ENCODE data around the gene PBXIP1. TPM values are rescaled to one million over a fixed set of nuclear protein-coding genes. Genes with fewer than 3 reads are reported as not detected.

PBXIP1 gene
- total RNA-seq, 1 donor = 125 TPM

- H3K27me3 ChIP-seq (ENCODE audit: insufficient read depth, low read length) = no peaks in the 10 kb centered on the region
- peaks cover 55% of the 10 kb centered on the region for H3K4me1 ChIP-seq (ENCODE audit: insufficient read depth, low read length)
- no peak overlapping the region for H3K4me3 ChIP-seq (ENCODE audit: low read length)
- H3K9me3 ChIP-seq (ENCODE audit: low read depth, low read length) = no peaks in the 10 kb centered on the region
Measured at GRCh38 chr1:154943649-154944400, 12.1 kb downstream of the PBXIP1 start.

GRCh38 chr1:154941333-154942013, 14.4 kb downstream of the PBXIP1 start:
- Histone ChIP-seq H3K27me3 (ENCODE audit: insufficient read depth, low read length) (no peaks in the 10 kb centered on the region), H3K9me3 (ENCODE audit: low read depth, low read length) (no peaks in the 10 kb centered on the region), H3K4me1 (ENCODE audit: insufficient read depth, low read length) (peaks cover 65% of the 10 kb centered on the region), H3K4me3 (ENCODE audit: low read length) (no peak overlapping the region)

- Histone ChIP-seq H3K4me3 (ENCODE audit: low read length) (no peak overlapping the region), H3K4me1 (ENCODE audit: insufficient read depth, low read length) (peaks cover 72% of the 10 kb centered on the region), H3K27me3 (ENCODE audit: insufficient read depth, low read length) (no peaks in the 10 kb centered on the region), H3K9me3 (ENCODE audit: low read depth, low read length) (no peaks in the 10 kb centered on the region)
Measured at GRCh38 chr1:154940651-154941194, 15.2 kb downstream of the PBXIP1 start.

- no peak overlapping the region for H3K4me3 ChIP-seq (ENCODE audit: low read length)
- peaks cover 77% of the 10 kb centered on the region for H3K4me1 ChIP-seq (ENCODE audit: insufficient read depth, low read length)
- no peaks in the 10 kb centered on the region for H3K9me3 ChIP-seq (ENCODE audit: low read depth, low read length)
- no peaks in the 10 kb centered on the region for H3K27me3 ChIP-seq (ENCODE audit: insufficient read depth, low read length)
Measured at GRCh38 chr1:154940213-154940560, 15.7 kb downstream of the PBXIP1 start.

GRCh38 chr1:154938604-154939399, 17.1 kb downstream of the PBXIP1 start:
- peaks cover 65% of the 10 kb centered on the region for H3K4me1 ChIP-seq (ENCODE audit: insufficient read depth, low read length)
- no peaks in the 10 kb centered on the region for H3K9me3 ChIP-seq (ENCODE audit: low read depth, low read length)
- no peak overlapping the region for H3K4me3 ChIP-seq (ENCODE audit: low read length)
- no peaks in the 10 kb centered on the region for H3K27me3 ChIP-seq (ENCODE audit: insufficient read depth, low read length)

- Histone ChIP-seq H3K4me3 (ENCODE audit: low read length) (peak overlapping the region; percentile 92), H3K9me3 (ENCODE audit: low read depth, low read length) (no peaks in the 10 kb centered on the region), H3K4me1 (ENCODE audit: insufficient read depth, low read length) (peaks cover 56% of the 10 kb centered on the region)
Measured at GRCh38 chr1:154937988-154938386, 17.9 kb downstream of the PBXIP1 start.

GRCh38 chr1:154937085-154937987, 18.6 kb downstream of the PBXIP1 start:
- H3K27me3 ChIP-seq (ENCODE audit: insufficient read depth, low read length) = no peaks in the 10 kb centered on the region
- no peaks in the 10 kb centered on the region for H3K9me3 ChIP-seq (ENCODE audit: low read depth, low read length)
- peak overlapping the region; percentile 92 for H3K4me3 ChIP-seq (ENCODE audit: low read length)
- H3K4me1 ChIP-seq (ENCODE audit: insufficient read depth, low read length) = peaks cover 50% of the 10 kb centered on the region

More at GRCh38 chr1:154937988-154938386, 17.9 kb downstream of the PBXIP1 start:
- H3K27me3 ChIP-seq (ENCODE audit: insufficient read depth, low read length) = no peaks in the 10 kb centered on the region

- no peaks in the 10 kb centered on the region for H3K9me3 ChIP-seq (ENCODE audit: low read depth, low read length)
- peaks cover 43% of the 10 kb centered on the region for H3K4me1 ChIP-seq (ENCODE audit: insufficient read depth, low read length)
Measured at GRCh38 chr1:154936555-154937084, 19.3 kb downstream of the PBXIP1 start, which contains the start of gene PMVK. PMVK (minus strand) TSS chr1:154936719; CDS start chr1:154936685, 34 bp downstream.

GRCh38 chr1:154935749-154936554, 19.9 kb downstream of the PBXIP1 start:
- Histone ChIP-seq H3K4me3 (ENCODE audit: low read length) (peak overlapping the region; percentile 92), H3K4me1 (ENCODE audit: insufficient read depth, low read length) (peaks cover 36% of the 10 kb centered on the region), H3K9me3 (ENCODE audit: low read depth, low read length) (no peaks in the 10 kb centered on the region), H3K27me3 (ENCODE audit: insufficient read depth, low read length) (no peaks in the 10 kb centered on the region)

More at GRCh38 chr1:154936555-154937084, 19.3 kb downstream of the PBXIP1 start, which contains the start of gene PMVK:
- Histone ChIP-seq H3K4me3 (ENCODE audit: low read length) (peak within 1 kb of the TSS; percentile 92), H3K27me3 (ENCODE audit: insufficient read depth, low read length) (no peaks in the 10 kb centered on the region)

- Histone ChIP-seq H3K27me3 (ENCODE audit: insufficient read depth, low read length) (no peaks in the 10 kb centered on the region), H3K9me3 (ENCODE audit: low read depth, low read length) (no peaks in the 10 kb centered on the region), H3K4me1 (ENCODE audit: insufficient read depth, low read length) (peaks cover 23% of the 10 kb centered on the region), H3K4me3 (ENCODE audit: low read length) (no peak overlapping the region)
Measured at GRCh38 chr1:154934358-154934948, 21.4 kb downstream of the PBXIP1 start.

- peaks cover 13% of the 10 kb centered on the region for H3K4me1 ChIP-seq (ENCODE audit: insufficient read depth, low read length)
- H3K9me3 ChIP-seq (ENCODE audit: low read depth, low read length) = no peaks in the 10 kb centered on the region
- no peaks in the 10 kb centered on the region for H3K27me3 ChIP-seq (ENCODE audit: insufficient read depth, low read length)
- no peak overlapping the region for H3K4me3 ChIP-seq (ENCODE audit: low read length)
Measured at GRCh38 chr1:154931940-154932487, 23.9 kb downstream of the PBXIP1 start.

- no peaks in the 10 kb centered on the region for H3K9me3 ChIP-seq (ENCODE audit: low read depth, low read length)
- H3K27me3 ChIP-seq (ENCODE audit: insufficient read depth, low read length) = no peaks in the 10 kb centered on the region
- no peak overlapping the region for H3K4me3 ChIP-seq (ENCODE audit: low read length)
- peaks cover 10% of the 10 kb centered on the region for H3K4me1 ChIP-seq (ENCODE audit: insufficient read depth, low read length)
Measured at GRCh38 chr1:154926201-154926600, 29.7 kb downstream of the PBXIP1 start.

Measured in mononuclear cell (primary cell).